GM12892 (cell line): Measurements from ENCODE around the gene CMTM8.

Experiments
- POLR2A ChIP-seq: IDR thresholded peaks from 2 replicates; pipeline ENCODE4 v1.6.1; 2011; ENCODE audit warnings: low read depth, low read length, control low read depth
- POLR2AphosphoS5 ChIP-seq: IDR thresholded peaks from 2 replicates; pipeline ENCODE4 v1.6.1; 2011; ENCODE audit warnings: low read depth, low read length, control low read depth
- TAF1 ChIP-seq: IDR thresholded peaks from 2 replicates; pipeline ENCODE4 v1.6.1; 2011; ENCODE audit warnings: low read depth, mild to moderate bottlenecking, control low read depth, low read length, borderline replicate concordance

- TF ChIP-seq POLR2A (no peak), TAF1 (no peak), POLR2AphosphoS5 (no peak)
These were observed 99.0 kb downstream of the CMTM8 start for GRCh38 chr3:32337505-32337904.
